HEK293 (cell line): Measurements from ENCODE around the gene FANCD2OS.
A peak's percentile ranks its signal among the peaks of the same experiment; 100 is the strongest.

Experiments used
- FEZF1 ChIP-seq: fragments of 450-650 bp; formaldehyde crosslinking; IDR thresholded peaks from 2 replicates; pipeline ENCODE4 v1.5.1; 2016; ENCODE audit warnings: missing biosample characterization, missing genetic modification characterization
- KLF16 ChIP-seq: fragments of 450-650 bp; formaldehyde crosslinking; IDR thresholded peaks from 2 replicates; pipeline ENCODE4 v1.5.1; 2017; ENCODE audit warnings: missing biosample characterization, missing genetic modification characterization
- SCRT2 ChIP-seq: fragments of 450-650 bp; formaldehyde crosslinking; IDR thresholded peaks from 2 replicates; pipeline ENCODE4 v1.5.1; 2016; ENCODE audit warnings: missing biosample characterization, missing genetic modification characterization
- YY1 ChIP-seq: fragments of 450-650 bp; formaldehyde crosslinking; IDR thresholded peaks from 2 replicates; pipeline ENCODE4 v1.5.1; 2018; ENCODE audit warnings: missing biosample characterization, missing genetic modification characterization
- ZNF155 ChIP-seq: fragments of 450-650 bp; formaldehyde crosslinking; IDR thresholded peaks from 2 replicates; pipeline ENCODE4 v1.5.1; 2016; ENCODE audit warnings: missing biosample characterization, missing genetic modification characterization
- ZNF175 ChIP-seq: fragments of 450-650 bp; formaldehyde crosslinking; IDR thresholded peaks from 2 replicates; pipeline ENCODE4 v1.5.1; 2016; ENCODE audit warnings: missing biosample characterization, missing genetic modification characterization
- ZNF221 ChIP-seq: fragments of 450-650 bp; formaldehyde crosslinking; IDR thresholded peaks from 2 replicates; pipeline ENCODE4 v1.5.1; 2017; ENCODE audit warnings: missing biosample characterization, missing genetic modification characterization, borderline replicate concordance
- ZNF311 ChIP-seq: fragments of 450-650 bp; formaldehyde crosslinking; IDR thresholded peaks from 2 replicates; pipeline ENCODE4 v1.5.1; 2017; ENCODE audit warnings: missing biosample characterization, missing genetic modification characterization, borderline replicate concordance
- ZNF341 ChIP-seq: fragments of 450-650 bp; formaldehyde crosslinking; IDR thresholded peaks from 2 replicates; pipeline ENCODE4; 2016; ENCODE audit warnings: low read depth, missing biosample characterization, missing genetic modification characterization
- ZNF37A ChIP-seq: fragments of 450-650 bp; IDR thresholded peaks from 2 replicates; pipeline ENCODE4 v1.5.1; 2018; ENCODE audit warnings: missing biosample characterization, missing genetic modification characterization
- ZNF426 ChIP-seq: fragments of 450-650 bp; formaldehyde crosslinking; IDR thresholded peaks from 2 replicates; pipeline ENCODE4 v1.5.1; 2017; ENCODE audit warnings: missing biosample characterization, missing genetic modification characterization, mild to moderate bottlenecking, inconsistent platforms, moderate library complexity
- ZNF529 ChIP-seq: fragments of 450-650 bp; formaldehyde crosslinking; IDR thresholded peaks from 2 replicates; pipeline ENCODE4 v1.5.1; 2017; ENCODE audit warnings: missing genetic modification characterization, missing biosample characterization; ENCODE audit not compliant: insufficient replicate concordance
- ZNF600 ChIP-seq: fragments of 450-650 bp; formaldehyde crosslinking; IDR thresholded peaks from 2 replicates; pipeline ENCODE4 v1.5.1; 2016; ENCODE audit warnings: missing biosample characterization, missing genetic modification characterization
- ZNF837 ChIP-seq: fragments of 450-650 bp; formaldehyde crosslinking; IDR thresholded peaks from 2 replicates; pipeline ENCODE4 v1.5.1; 2016; ENCODE audit warnings: missing biosample characterization, missing genetic modification characterization
- TF ChIP-seq, protein P1 (sequence below): fragments of 450-650 bp; formaldehyde crosslinking; IDR thresholded peaks from 2 replicates; pipeline ENCODE4 v1.5.1; 2016; ENCODE audit warnings: missing biosample characterization, missing genetic modification characterization
- TF ChIP-seq, protein P2 (sequence below): fragments of 450-650 bp; formaldehyde crosslinking; IDR thresholded peaks from 2 replicates; pipeline ENCODE4 v1.5.1; 2016; ENCODE audit warnings: missing biosample characterization, missing genetic modification characterization
- TF ChIP-seq, protein P3 (sequence below): fragments of 450-650 bp; formaldehyde crosslinking; IDR thresholded peaks from 2 replicates; pipeline ENCODE4 v1.5.1; 2017; ENCODE audit warnings: missing biosample characterization, mild to moderate bottlenecking, missing genetic modification characterization, moderate library complexity
- TF ChIP-seq, protein P4 (sequence below): fragments of 450-650 bp; formaldehyde crosslinking; IDR thresholded peaks from 2 replicates; pipeline ENCODE4 v1.5.1; 2016; ENCODE audit warnings: missing biosample characterization, missing genetic modification characterization
- TF ChIP-seq, protein P5 (sequence below): fragments of 450-650 bp; formaldehyde crosslinking; IDR thresholded peaks from 2 replicates; pipeline ENCODE4 v1.5.1; 2017; ENCODE audit warnings: missing biosample characterization, missing genetic modification characterization
- TF ChIP-seq, protein P6 (sequence below): fragments of 450-650 bp; formaldehyde crosslinking; IDR thresholded peaks from 2 replicates; pipeline ENCODE4 v1.5.1; 2017; ENCODE audit warnings: missing biosample characterization, missing genetic modification characterization
- TF ChIP-seq, protein P7 (sequence below): fragments of 450-650 bp; formaldehyde crosslinking; conservative IDR thresholded peaks from 2 replicates; pipeline ENCODE4 v1.5.1; 2016; ENCODE audit warnings: low read depth, missing biosample characterization, missing genetic modification characterization
- TF ChIP-seq, protein P8 (sequence below): fragments of 450-650 bp; formaldehyde crosslinking; IDR thresholded peaks from 2 replicates; pipeline ENCODE4 v1.5.1; 2016; ENCODE audit warnings: missing biosample characterization, missing genetic modification characterization

The FANCD2OS gene

DNA sequence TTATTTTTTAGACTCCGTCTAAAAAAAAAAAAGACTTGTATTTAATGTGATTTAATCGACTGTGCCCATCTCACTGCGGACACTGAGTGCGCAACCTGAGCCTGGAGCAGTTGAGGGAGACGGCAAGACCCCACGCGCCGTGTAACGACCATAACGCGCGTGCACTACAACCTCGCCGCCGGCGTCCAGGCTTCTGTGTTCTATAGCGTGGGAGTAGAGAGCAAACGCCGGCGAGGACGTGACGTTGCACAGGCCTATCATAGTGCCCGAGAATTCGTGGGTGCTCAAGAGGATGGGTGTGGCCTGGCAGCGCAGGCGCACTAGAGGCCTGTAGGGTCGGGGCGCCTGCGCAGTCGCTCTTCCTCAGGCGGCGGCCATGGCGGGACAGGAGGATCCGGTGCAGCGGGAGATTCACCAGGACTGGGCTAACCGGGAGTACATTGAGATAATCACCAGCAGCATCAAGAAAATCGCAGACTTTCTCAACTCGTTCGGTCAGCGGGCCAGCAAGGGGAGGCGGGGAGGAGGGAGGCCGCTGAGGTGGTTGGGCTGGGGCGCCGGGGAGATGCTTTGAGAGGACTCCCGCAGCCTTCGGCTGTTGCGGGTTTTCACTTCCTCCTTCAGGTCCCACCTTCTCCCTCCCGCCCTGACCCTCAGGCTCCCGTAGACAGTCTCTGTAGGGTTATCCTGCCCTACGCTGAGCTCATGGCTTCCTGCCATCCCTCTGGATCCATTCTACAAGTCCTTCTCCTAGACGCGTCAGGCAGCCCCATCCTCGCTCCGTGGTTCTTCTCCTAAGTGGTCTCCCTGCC, 7.5 kb upstream of the FANCD2OS start, which contains the start of gene BRK1 (continued):
- TF ChIP-seq, protein P1, sequence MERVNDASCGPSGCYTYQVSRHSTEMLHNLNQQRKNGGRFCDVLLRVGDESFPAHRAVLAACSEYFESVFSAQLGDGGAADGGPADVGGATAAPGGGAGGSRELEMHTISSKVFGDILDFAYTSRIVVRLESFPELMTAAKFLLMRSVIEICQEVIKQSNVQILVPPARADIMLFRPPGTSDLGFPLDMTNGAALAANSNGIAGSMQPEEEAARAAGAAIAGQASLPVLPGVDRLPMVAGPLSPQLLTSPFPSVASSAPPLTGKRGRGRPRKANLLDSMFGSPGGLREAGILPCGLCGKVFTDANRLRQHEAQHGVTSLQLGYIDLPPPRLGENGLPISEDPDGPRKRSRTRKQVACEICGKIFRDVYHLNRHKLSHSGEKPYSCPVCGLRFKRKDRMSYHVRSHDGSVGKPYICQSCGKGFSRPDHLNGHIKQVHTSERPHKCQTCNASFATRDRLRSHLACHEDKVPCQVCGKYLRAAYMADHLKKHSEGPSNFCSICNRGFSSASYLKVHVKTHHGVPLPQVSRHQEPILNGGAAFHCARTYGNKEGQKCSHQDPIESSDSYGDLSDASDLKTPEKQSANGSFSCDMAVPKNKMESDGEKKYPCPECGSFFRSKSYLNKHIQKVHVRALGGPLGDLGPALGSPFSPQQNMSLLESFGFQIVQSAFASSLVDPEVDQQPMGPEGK = 0 out of 2 replicates have a peak, but pooled peaks have one; percentile 37
- TF ChIP-seq ZNF837 (tag by site-specific recombination) (no peak), SCRT2 (no peak), ZNF600 (tag by site-specific recombination) (no peak), ZNF426 (no peak), ZNF221 (no peak), FEZF1 (no peak), ZNF155 (tag by site-specific recombination) (no peak), ZNF175 (tag by site-specific recombination) (no peak), ZNF311 (no peak), ZNF37A (no peak), YY1 (tag by site-specific recombination) (peak; percentile 56; the same call in 1 of the 2 replicates), ZNF529 (no peak), KLF16 (tag by site-specific recombination) (no peak), ZNF341 (tag by site-specific recombination) (peak; percentile 58)
- TF ChIP-seq, protein P2, sequence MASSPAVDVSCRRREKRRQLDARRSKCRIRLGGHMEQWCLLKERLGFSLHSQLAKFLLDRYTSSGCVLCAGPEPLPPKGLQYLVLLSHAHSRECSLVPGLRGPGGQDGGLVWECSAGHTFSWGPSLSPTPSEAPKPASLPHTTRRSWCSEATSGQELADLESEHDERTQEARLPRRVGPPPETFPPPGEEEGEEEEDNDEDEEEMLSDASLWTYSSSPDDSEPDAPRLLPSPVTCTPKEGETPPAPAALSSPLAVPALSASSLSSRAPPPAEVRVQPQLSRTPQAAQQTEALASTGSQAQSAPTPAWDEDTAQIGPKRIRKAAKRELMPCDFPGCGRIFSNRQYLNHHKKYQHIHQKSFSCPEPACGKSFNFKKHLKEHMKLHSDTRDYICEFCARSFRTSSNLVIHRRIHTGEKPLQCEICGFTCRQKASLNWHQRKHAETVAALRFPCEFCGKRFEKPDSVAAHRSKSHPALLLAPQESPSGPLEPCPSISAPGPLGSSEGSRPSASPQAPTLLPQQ (tag by site-specific recombination) = no peak; the same call in 1 of the 2 replicates
- TF ChIP-seq, protein P3, sequence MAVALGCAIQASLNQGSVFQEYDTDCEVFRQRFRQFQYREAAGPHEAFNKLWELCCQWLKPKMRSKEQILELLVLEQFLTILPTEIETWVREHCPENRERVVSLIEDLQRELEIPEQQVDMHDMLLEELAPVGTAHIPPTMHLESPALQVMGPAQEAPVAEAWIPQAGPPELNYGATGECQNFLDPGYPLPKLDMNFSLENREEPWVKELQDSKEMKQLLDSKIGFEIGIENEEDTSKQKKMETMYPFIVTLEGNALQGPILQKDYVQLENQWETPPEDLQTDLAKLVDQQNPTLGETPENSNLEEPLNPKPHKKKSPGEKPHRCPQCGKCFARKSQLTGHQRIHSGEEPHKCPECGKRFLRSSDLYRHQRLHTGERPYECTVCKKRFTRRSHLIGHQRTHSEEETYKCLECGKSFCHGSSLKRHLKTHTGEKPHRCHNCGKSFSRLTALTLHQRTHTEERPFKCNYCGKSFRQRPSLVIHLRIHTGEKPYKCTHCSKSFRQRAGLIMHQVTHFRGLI (tag by site-specific recombination) = peak; percentile 64; the same call in 1 of the 2 replicates
- TF ChIP-seq, protein P4, sequence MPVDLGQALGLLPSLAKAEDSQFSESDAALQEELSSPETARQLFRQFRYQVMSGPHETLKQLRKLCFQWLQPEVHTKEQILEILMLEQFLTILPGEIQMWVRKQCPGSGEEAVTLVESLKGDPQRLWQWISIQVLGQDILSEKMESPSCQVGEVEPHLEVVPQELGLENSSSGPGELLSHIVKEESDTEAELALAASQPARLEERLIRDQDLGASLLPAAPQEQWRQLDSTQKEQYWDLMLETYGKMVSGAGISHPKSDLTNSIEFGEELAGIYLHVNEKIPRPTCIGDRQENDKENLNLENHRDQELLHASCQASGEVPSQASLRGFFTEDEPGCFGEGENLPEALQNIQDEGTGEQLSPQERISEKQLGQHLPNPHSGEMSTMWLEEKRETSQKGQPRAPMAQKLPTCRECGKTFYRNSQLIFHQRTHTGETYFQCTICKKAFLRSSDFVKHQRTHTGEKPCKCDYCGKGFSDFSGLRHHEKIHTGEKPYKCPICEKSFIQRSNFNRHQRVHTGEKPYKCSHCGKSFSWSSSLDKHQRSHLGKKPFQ = no peak
- TF ChIP-seq, protein P5, sequence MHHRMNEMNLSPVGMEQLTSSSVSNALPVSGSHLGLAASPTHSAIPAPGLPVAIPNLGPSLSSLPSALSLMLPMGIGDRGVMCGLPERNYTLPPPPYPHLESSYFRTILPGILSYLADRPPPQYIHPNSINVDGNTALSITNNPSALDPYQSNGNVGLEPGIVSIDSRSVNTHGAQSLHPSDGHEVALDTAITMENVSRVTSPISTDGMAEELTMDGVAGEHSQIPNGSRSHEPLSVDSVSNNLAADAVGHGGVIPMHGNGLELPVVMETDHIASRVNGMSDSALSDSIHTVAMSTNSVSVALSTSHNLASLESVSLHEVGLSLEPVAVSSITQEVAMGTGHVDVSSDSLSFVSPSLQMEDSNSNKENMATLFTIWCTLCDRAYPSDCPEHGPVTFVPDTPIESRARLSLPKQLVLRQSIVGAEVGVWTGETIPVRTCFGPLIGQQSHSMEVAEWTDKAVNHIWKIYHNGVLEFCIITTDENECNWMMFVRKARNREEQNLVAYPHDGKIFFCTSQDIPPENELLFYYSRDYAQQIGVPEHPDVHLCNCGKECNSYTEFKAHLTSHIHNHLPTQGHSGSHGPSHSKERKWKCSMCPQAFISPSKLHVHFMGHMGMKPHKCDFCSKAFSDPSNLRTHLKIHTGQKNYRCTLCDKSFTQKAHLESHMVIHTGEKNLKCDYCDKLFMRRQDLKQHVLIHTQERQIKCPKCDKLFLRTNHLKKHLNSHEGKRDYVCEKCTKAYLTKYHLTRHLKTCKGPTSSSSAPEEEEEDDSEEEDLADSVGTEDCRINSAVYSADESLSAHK (tag by site-specific recombination) = 0 out of 2 replicates have a peak, but pooled peaks have one; percentile 9
- TF ChIP-seq, protein P6, sequence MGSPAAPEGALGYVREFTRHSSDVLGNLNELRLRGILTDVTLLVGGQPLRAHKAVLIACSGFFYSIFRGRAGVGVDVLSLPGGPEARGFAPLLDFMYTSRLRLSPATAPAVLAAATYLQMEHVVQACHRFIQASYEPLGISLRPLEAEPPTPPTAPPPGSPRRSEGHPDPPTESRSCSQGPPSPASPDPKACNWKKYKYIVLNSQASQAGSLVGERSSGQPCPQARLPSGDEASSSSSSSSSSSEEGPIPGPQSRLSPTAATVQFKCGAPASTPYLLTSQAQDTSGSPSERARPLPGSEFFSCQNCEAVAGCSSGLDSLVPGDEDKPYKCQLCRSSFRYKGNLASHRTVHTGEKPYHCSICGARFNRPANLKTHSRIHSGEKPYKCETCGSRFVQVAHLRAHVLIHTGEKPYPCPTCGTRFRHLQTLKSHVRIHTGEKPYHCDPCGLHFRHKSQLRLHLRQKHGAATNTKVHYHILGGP (tag by site-specific recombination) = no peak
- TF ChIP-seq, protein P7, sequence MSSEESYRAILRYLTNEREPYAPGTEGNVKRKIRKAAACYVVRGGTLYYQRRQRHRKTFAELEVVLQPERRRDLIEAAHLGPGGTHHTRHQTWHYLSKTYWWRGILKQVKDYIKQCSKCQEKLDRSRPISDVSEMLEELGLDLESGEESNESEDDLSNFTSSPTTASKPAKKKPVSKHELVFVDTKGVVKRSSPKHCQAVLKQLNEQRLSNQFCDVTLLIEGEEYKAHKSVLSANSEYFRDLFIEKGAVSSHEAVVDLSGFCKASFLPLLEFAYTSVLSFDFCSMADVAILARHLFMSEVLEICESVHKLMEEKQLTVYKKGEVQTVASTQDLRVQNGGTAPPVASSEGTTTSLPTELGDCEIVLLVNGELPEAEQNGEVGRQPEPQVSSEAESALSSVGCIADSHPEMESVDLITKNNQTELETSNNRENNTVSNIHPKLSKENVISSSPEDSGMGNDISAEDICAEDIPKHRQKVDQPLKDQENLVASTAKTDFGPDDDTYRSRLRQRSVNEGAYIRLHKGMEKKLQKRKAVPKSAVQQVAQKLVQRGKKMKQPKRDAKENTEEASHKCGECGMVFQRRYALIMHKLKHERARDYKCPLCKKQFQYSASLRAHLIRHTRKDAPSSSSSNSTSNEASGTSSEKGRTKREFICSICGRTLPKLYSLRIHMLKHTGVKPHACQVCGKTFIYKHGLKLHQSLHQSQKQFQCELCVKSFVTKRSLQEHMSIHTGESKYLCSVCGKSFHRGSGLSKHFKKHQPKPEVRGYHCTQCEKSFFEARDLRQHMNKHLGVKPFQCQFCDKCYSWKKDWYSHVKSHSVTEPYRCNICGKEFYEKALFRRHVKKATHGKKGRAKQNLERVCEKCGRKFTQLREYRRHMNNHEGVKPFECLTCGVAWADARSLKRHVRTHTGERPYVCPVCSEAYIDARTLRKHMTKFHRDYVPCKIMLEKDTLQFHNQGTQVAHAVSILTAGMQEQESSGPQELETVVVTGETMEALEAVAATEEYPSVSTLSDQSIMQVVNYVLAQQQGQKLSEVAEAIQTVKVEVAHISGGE (tag by site-specific recombination) = peak; percentile 54
- TF ChIP-seq, protein P8, sequence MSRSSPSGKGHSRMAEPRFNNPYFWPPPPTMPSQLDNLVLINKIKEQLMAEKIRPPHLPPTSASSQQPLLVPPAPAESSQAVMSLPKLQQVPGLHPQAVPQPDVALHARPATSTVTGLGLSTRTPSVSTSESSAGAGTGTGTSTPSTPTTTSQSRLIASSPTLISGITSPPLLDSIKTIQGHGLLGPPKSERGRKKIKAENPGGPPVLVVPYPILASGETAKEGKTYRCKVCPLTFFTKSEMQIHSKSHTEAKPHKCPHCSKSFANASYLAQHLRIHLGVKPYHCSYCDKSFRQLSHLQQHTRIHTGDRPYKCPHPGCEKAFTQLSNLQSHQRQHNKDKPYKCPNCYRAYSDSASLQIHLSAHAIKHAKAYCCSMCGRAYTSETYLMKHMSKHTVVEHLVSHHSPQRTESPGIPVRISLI (tag by site-specific recombination) = no peak
